ENCODE measurements around the gene NAA20.

The NAA20 gene

DNA sequence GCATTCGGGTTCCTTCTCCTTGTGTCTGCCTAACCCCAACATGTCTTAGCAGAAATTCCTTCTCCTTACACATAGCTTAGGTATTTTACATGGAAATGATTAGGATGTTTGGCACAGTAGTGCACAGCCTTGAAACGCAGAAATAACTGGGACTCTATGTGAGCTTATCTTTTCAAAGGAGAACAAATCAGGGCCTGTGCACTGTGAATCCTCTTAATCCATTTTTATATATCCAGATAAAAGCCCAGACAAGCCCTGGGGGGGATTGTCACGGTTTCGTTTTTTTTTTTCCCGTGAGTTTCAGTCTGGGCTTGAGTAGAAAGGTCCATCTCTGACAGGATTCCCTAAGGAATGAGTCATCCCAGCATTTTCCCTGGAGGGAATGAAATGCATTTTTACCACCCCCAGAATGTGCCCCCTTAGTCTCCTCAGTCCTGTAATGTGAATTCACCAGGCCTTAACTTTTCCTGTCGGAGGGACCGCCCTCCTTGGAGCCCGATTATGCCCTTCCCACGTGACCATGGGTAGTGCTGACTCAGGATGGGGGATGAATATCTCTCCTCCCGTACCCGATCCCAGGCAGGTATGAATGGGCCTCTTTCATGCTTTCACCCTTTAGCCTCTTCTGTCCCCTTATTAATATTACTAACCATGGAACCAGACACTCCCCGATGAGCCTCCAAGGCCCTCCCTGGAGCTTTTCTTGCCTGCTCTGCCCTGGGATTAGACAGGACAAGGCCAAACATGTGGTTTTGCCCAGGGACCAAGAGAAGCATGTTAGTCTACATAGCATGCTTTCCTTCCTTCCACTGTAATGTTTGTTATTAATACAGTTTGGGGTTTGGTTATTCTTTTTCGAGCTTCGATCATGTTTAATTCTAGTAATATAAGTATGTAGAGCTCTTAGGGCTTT, 23.9 kb upstream of the NAA20 start:
- H3K4me1 ChIP-seq (ENCODE audit: insufficient read depth, low read length) = peaks cover 39% of the 10 kb centered on the region
- no peak overlapping the region for H3K4me3 ChIP-seq (ENCODE audit: low read length)
- H3K36me3 ChIP-seq (ENCODE audit: insufficient read depth, low read length) = no peaks in the 10 kb centered on the region
- H3K27ac ChIP-seq (ENCODE audit: low read depth, low read length) = peak overlapping the region; percentile 79
- no peaks in the 10 kb centered on the region for H3K9me3 ChIP-seq (ENCODE audit: insufficient read depth, low read depth, low read length)
- 39% methylated on average over 14 of the region's 14 CpGs for WGBS
- peak overlapping the region; percentile 42; the same call in 1 of the 2 replicates for H3K9ac ChIP-seq (ENCODE audit: low read depth, low read length)
- H3K27me3 ChIP-seq (ENCODE audit: insufficient read depth, low read length) = no peaks in the 10 kb centered on the region

DNA sequence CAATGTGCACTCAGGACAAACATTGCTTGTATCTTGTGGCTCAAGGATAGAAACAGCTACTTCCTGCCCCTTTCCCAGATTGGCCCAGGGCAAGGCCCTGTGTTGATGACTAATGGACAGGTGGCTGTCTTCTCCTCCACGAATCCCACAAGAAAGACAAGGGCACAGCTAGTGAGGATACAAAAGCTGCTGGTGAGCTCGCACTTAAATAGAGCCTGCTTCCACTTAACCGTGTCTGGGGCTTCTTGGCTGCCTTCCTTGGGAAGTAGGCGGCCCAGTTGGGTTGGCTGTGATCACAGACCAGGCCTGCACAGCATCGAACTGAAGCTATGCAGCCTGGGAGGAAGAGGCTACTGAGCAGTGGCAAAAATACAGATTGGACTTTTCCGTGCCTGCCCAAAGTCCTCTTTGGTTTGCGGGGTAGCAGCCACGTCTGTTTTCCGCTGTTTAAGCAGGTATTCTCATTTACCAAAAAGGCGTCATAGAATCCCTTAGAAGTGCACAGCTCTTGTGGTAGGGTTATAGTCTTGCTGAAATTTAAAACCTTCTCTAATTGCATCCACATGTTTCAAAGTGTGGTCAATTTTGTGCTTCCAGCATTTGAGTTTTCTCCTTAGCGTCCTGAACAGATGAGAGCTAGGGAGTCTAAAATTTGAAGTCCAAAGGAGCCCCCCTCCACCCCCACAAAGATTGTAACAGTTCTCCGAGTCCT, 23.0 kb upstream of the NAA20 start:
- 83% methylated on average over 11 of the region's 12 CpGs for WGBS
- Histone ChIP-seq H3K9me3 (ENCODE audit: insufficient read depth, low read depth, low read length) (no peaks in the 10 kb centered on the region), H3K9ac (ENCODE audit: low read depth, low read length) (0 out of 2 replicates have a peak overlapping the region, but pooled peaks have one; percentile 3), H3K36me3 (ENCODE audit: insufficient read depth, low read length) (no peaks in the 10 kb centered on the region), H3K4me3 (ENCODE audit: low read length) (no peak overlapping the region), H3K27me3 (ENCODE audit: insufficient read depth, low read length) (no peaks in the 10 kb centered on the region), H3K4me1 (ENCODE audit: insufficient read depth, low read length) (peaks cover 39% of the 10 kb centered on the region), H3K27ac (ENCODE audit: low read depth, low read length) (peak overlapping the region; percentile 79)

DNA sequence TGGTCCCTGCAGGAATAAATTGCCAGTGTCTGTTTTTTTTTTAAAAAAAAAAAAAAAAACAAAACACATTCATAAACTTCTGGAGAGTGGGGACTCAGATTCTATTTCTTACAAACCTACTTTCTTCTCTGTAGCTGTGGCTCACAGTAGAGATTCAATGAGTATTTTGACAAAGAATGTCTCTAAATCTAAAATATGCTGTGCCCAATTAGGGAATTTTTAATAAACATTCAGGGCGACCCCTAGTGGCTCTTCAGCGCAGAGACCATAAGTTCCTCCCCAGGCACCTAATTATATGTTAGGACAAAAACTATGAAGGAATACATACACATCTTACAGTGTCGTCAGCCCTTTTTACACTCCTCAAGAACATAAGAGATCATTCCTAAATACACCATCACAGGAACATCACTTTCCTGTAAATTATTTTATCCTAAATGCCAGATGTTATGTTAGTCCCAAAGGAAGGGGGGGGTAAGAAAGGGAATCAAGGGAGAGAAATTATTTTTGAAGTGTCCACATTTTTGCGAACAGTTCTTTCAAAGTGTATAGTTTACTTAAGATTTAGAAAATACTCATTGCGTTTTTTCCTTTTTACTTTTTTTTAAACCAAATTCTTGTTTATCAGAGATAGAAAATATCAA, 21.8 kb upstream of the NAA20 start:
- Histone ChIP-seq H3K36me3 (ENCODE audit: insufficient read depth, low read length) (no peaks in the 10 kb centered on the region), H3K27me3 (ENCODE audit: insufficient read depth, low read length) (no peaks in the 10 kb centered on the region), H3K9me3 (ENCODE audit: insufficient read depth, low read depth, low read length) (no peaks in the 10 kb centered on the region), H3K4me1 (ENCODE audit: insufficient read depth, low read length) (peaks cover 39% of the 10 kb centered on the region), H3K9ac (ENCODE audit: low read depth, low read length) (no peak overlapping the region), H3K27ac (ENCODE audit: low read depth, low read length) (no peak overlapping the region), H3K4me3 (ENCODE audit: low read length) (no peak overlapping the region)
- 38% methylated on average over 4 of the region's 5 CpGs for whole genome bisulfite sequencing

DNA sequence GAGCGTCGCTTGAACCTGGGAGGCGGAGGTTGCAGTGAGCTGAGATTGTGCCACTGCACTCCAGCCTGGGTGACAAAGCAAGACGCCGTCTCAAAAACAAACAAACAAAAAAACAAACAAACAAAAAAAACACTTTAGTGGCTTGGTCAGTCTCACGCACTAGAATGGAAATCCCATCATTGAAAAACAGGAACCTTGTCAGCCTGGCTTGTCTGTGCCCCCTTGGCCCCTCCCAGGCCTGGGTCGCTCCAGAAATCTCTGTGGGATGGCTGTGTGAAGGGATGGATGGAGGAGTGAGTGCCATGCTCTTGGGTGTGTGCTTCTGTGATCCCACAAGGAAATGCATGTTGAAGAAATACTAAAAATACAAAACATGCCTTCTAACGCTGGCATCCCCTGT, 20.9 kb upstream of the NAA20 start:
- Histone ChIP-seq H3K4me1 (ENCODE audit: insufficient read depth, low read length) (peaks cover 35% of the 10 kb centered on the region), H3K4me3 (ENCODE audit: low read length) (no peak overlapping the region), H3K9me3 (ENCODE audit: insufficient read depth, low read depth, low read length) (no peaks in the 10 kb centered on the region), H3K36me3 (ENCODE audit: insufficient read depth, low read length) (no peaks in the 10 kb centered on the region), H3K27ac (ENCODE audit: low read depth, low read length) (no peak overlapping the region), H3K27me3 (ENCODE audit: insufficient read depth, low read length) (no peaks in the 10 kb centered on the region), H3K9ac (ENCODE audit: low read depth, low read length) (no peak overlapping the region)
- WGBS = 94% methylated on average over 8 of the region's 8 CpGs

DNA sequence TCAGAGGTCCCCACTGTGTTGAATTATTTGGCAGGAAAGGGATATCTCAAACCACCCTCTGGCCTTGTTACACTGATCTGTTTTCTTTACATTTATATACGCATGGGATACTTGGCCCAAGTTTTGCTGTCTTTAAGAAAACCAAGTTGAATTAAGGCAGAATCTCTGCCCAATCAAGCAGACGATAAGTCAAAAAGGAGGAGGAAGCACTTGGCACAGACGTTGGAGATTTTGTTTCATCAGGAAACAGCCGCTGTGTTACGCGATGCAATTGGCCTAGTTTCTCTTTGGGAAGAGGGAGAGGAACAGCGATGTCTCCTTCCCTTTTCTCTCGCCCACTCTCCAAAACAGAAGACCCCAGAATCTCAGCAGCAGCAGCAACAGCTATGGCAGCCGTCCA, 20.2 kb upstream of the NAA20 start:
- 92% methylated on average over 8 of the region's 9 CpGs for WGBS
- Histone ChIP-seq H3K4me3 (ENCODE audit: low read length) (no peak overlapping the region), H3K4me1 (ENCODE audit: insufficient read depth, low read length) (peaks cover 28% of the 10 kb centered on the region), H3K9me3 (ENCODE audit: insufficient read depth, low read depth, low read length) (no peaks in the 10 kb centered on the region), H3K27ac (ENCODE audit: low read depth, low read length) (no peak overlapping the region), H3K9ac (ENCODE audit: low read depth, low read length) (no peak overlapping the region), H3K27me3 (ENCODE audit: insufficient read depth, low read length) (no peaks in the 10 kb centered on the region), H3K36me3 (ENCODE audit: insufficient read depth, low read length) (no peaks in the 10 kb centered on the region)

DNA sequence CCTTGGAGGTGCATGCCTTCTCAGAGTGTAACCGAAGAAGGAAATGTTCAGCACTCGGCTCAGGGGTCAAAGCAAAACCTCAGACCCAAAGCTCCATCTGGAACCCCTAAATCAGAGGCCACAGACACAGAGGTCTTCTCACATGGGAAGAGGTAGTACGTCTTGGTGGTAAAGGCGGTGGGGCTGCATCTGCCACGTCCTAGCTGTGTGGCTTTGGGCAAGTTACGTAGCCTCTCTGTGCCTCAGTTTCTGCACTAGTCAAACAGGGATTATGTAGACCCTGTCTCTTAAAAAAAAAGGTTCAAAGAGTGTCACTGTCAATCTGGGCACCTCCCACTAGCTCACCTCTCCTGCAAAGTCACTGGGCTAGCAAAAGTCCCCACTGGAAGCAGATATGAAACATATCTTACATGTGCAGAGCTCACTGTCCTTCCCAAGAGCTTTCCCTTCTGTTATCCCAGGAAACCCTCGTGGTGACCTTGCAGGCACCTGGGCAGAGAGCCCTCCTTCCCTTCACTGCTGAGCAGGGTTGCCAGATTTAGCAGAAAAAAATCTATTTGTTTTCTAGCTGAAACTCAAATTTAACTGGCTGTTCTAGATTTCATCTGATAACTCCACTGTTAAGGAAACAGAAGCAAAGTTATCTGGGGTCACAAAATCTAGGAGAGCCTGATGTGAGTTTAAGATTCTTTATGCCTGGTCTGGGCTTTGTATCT, 18.0 kb upstream of the NAA20 start:
- Histone ChIP-seq H3K9ac (ENCODE audit: low read depth, low read length) (no peak overlapping the region), H3K27me3 (ENCODE audit: insufficient read depth, low read length) (no peaks in the 10 kb centered on the region), H3K9me3 (ENCODE audit: insufficient read depth, low read depth, low read length) (no peaks in the 10 kb centered on the region), H3K4me1 (ENCODE audit: insufficient read depth, low read length) (peaks cover 7% of the 10 kb centered on the region; the same call in 1 of the 2 replicates), H3K36me3 (ENCODE audit: insufficient read depth, low read length) (no peaks in the 10 kb centered on the region), H3K27ac (ENCODE audit: low read depth, low read length) (no peak overlapping the region), H3K4me3 (ENCODE audit: low read length) (no peak overlapping the region)
- WGBS = 92% methylated on average over 7 of the region's 7 CpGs

DNA sequence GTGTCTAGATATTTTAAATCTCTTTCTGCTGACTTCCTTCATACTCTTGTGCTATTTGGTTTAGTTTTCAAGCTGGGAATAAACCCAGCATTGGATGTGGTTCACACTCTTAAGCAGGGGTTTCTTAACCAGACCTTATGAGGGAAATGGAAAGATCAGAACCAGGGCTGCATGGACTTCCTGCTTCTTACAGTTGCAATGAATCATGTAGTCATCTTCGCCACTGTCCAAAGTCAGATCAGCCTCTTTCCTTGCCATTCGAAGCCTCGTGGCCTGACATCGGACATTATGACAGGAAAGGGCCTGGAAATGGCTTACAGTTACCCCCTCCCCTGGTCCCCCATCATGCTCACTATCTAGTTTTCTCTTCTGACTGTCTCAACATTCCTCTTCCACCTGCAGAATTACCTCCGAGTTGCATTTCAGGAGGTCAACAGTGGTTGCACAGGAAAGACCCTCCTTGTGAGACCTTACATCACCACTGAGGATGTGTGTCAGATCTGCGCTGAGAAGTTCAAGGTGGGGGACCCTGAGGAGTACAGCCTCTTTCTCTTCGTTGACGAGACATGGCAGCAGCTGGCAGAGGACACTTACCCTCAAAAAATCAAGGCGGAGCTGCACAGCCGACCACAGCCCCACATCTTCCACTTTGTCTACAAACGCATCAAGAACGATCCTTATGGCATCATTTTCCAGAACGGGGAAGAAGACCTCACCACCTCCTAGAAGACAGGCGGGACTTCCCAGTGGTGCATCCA, 16.8 kb upstream of the NAA20 start:
- no peaks in the 10 kb centered on the region for H3K27me3 ChIP-seq (ENCODE audit: insufficient read depth, low read length)
- H3K36me3 ChIP-seq (ENCODE audit: insufficient read depth, low read length) = no peaks in the 10 kb centered on the region
- no peaks in the 10 kb centered on the region for H3K9me3 ChIP-seq (ENCODE audit: insufficient read depth, low read depth, low read length)
- no peak overlapping the region for H3K4me3 ChIP-seq (ENCODE audit: low read length)
- H3K27ac ChIP-seq (ENCODE audit: low read depth, low read length) = no peak overlapping the region
- WGBS = 93% methylated on average over 14 of the region's 14 CpGs
- no peak overlapping the region for H3K9ac ChIP-seq (ENCODE audit: low read depth, low read length)
- H3K4me1 ChIP-seq (ENCODE audit: insufficient read depth, low read length) = no peaks in the 10 kb centered on the region

DNA sequence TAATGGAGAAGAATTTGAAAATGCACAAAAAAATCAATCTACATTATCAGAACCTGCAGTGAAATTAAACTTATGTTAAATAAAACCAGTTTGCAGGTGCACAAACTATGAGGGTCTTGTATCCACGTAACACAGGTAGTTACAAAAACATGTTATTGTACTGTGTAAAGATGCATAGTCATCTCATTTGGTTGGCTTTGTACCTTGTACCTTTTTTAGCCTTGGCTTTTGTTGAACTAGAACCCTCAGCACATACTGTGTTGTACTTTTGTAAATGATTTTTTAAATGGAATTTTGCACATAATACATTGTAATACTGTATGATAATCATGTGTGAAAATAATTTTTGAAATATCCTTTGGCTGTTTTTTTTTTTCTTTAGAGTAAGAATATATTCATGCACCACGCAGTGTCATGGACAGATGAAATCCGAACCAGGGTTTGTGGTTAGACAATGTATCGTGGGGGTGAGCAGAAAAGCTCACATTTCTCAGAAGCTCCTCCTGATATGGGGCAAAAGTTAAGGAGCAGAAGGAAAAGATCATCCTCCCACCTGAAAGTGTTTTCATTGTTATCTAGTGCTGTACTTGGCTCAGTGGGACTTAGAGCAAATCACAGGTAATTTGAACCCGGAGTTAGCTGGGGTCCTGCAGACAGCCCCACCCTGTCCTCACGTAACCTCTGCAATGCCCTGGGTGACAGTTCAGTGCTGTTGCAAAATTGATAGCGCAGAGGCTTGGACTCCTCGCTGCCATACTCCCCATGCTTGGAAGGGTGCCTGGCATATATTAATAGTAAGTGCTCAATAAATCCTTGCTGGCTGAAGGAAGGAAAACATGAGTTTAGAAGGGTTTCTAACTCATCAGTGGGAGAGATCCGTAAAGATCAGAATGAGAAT, 14.8 kb upstream of the NAA20 start:
- no peak overlapping the region for H3K27ac ChIP-seq (ENCODE audit: low read depth, low read length)
- H3K4me1 ChIP-seq (ENCODE audit: insufficient read depth, low read length) = no peaks in the 10 kb centered on the region
- no peaks in the 10 kb centered on the region for H3K36me3 ChIP-seq (ENCODE audit: insufficient read depth, low read length)
- no peak overlapping the region for H3K4me3 ChIP-seq (ENCODE audit: low read length)
- no peaks in the 10 kb centered on the region for H3K9me3 ChIP-seq (ENCODE audit: insufficient read depth, low read depth, low read length)
- no peak overlapping the region for H3K9ac ChIP-seq (ENCODE audit: low read depth, low read length)
- 96% methylated on average over 9 of the region's 9 CpGs for WGBS
- H3K27me3 ChIP-seq (ENCODE audit: insufficient read depth, low read length) = no peaks in the 10 kb centered on the region

DNA sequence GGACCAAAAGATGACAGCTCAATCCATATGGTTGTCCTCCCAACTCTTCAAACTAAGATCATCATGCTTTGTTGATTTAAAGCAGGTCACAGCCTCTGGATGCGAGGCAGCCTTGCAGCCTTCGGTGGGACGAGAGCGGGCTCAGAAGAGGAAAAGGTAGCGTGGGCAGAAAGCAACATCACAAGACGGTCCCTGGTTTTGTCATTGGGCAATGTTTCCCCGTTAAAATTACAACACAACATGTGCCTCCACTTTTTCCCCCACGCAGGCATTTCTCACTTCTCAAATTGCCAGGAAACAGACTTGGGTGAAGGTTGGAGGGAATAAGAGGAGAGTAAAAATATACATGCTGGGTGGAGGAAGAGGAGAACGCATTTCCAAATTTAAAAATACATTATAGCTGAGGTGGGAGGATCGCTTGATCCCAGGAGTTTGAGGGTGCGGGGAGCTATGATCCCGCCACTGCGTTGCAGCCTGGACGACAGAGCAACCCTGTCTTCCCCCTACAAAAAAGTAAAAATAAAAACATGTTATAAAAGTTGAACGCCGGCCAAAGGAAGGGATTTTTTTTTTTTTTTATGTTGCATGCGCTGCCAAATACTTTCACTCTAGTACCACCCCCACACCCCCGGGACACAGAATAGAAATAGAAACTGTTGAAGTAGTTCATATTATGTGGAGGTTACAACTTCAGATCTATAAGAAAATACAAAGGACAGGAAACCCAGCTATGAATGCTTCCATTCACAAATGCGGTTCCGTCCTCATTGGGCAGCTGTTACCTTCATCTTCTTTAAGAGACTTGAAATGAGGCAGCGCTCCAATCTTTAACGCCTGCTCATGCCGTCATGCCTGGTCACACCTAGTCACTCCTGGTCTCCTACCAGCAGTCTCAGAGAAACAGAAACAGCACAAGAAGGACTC, 13.9 kb upstream of the NAA20 start:
- no peak overlapping the region for H3K27ac ChIP-seq (ENCODE audit: low read depth, low read length)
- no peak overlapping the region for H3K4me3 ChIP-seq (ENCODE audit: low read length)
- no peaks in the 10 kb centered on the region for H3K4me1 ChIP-seq (ENCODE audit: insufficient read depth, low read length)
- H3K9me3 ChIP-seq (ENCODE audit: insufficient read depth, low read depth, low read length) = no peaks in the 10 kb centered on the region
- H3K36me3 ChIP-seq (ENCODE audit: insufficient read depth, low read length) = no peaks in the 10 kb centered on the region
- WGBS = 92% methylated on average over 17 of the region's 23 CpGs
- H3K9ac ChIP-seq (ENCODE audit: low read depth, low read length) = no peak overlapping the region
- H3K27me3 ChIP-seq (ENCODE audit: insufficient read depth, low read length) = no peaks in the 10 kb centered on the region

All from HUES64 (cell line).